Endothelial cell of umbilical vein (primary cell): ENCODE measurements around the gene USP2. TPM values are rescaled to one million over a fixed set of nuclear protein-coding genes. Genes with fewer than 3 reads are reported as not detected.

Source experiments
- BruUV-seq: library from RNA; stranded (reverse); fragments of 400-500 nt; replicated peaks from 2 replicates; lab custom pipeline; 2021; lab: Mats Ljungman, UMichigan
- CTCF ChIA-PET: fragments of 300-600, 350-600 bp; sonication (Branson Sonifier 250); formaldehyde crosslinking; loops from one replicate; lab custom pipeline; 2021; ENCODE audit warnings: antibody characterized with exemption, inconsistent platforms; lab: Charles Lee
- POLR2A ChIA-PET: fragments of 300-600, 350-600 bp; sonication (Branson Sonifier 250); formaldehyde crosslinking; loops from one replicate; lab custom pipeline; 2021; ENCODE audit warnings: antibody characterized with exemption, inconsistent platforms; lab: Charles Lee
- DNase-seq: peaks from one replicate; pipeline ENCODE4 v3.0.0-alpha.2; 2011; ENCODE audit warnings: low read depth, low spot score
- FAIRE-seq: peaks from 2 replicates; lab custom pipeline; 2011; peaks lifted over from hg19 to GRCh38; lab: Jason Lieb, UNC
- H2AFZ ChIP-seq: 2 replicates; pipeline ENCODE4 v1.6.0; 2012; ENCODE audit warnings: low read depth, low read length, control low read depth, inconsistent platforms
- H3K27ac ChIP-seq: 2 replicates; pipeline ENCODE4 v1.5.1; 2011; ENCODE audit warnings: low read depth, mild to moderate bottlenecking, control low read depth, low read length, moderate library complexity; ENCODE audit not compliant: insufficient read depth
- H3K27me3 ChIP-seq, 2 experiments: 2 replicates each; pipeline versions ENCODE4 v1.6.0 to v1.6.1; 2011; ENCODE audit warnings: low read length in 2 of 2, mixed read lengths in 1 of 2; ENCODE audit not compliant: control insufficient read depth in 2 of 2, insufficient read depth in 2 of 2
- H3K36me3 ChIP-seq, 2 experiments: 2 replicates in 1 of 2; 3 replicates in 1 of 2; pipeline ENCODE4 v1.5.1; 2011; ENCODE audit warnings: low read length in 2 of 2, mild to moderate bottlenecking in 1 of 2, moderate library complexity in 1 of 2; ENCODE audit not compliant: control insufficient read depth in 2 of 2, insufficient read depth in 2 of 2; ENCODE audit errors: extremely low read depth in 1 of 2
- H3K4me1 ChIP-seq: 3 replicates; pipeline ENCODE4 v1.5.1; 2011; ENCODE audit warnings: mild to moderate bottlenecking, low read length; ENCODE audit not compliant: control insufficient read depth, insufficient read depth; ENCODE audit errors: extremely low read depth
- H3K4me2 ChIP-seq: 2 replicates; pipeline ENCODE4 v1.6.1; 2011; ENCODE audit warnings: low read length, control low read depth, mixed read lengths; ENCODE audit not compliant: insufficient read depth
- H3K4me3 ChIP-seq, 3 experiments: fragments of 200-600 bp in 1 of 3; sonication (generic), shearing (Covaris generic) in 1 of 3; replicated peaks in 1 of 3; 2 replicates each; pipeline ENCODE4 v1.5.1; 2011 to 2016; ENCODE audit warnings: control low read depth in 3 of 3, low read length in 3 of 3, mild to moderate bottlenecking in 2 of 3, inconsistent platforms in 1 of 3, low read depth in 1 of 3, moderate library complexity in 1 of 3; ENCODE audit not compliant: insufficient read depth in 1 of 3
- H3K79me2 ChIP-seq: 2 replicates; pipeline ENCODE4 v1.6.0; 2012; ENCODE audit warnings: low read length, inconsistent platforms; ENCODE audit not compliant: control insufficient read depth, insufficient read depth
- H3K9ac ChIP-seq: replicated peaks from 2 replicates; pipeline ENCODE3; 2011; ENCODE audit warnings: low read length, control low read depth; ENCODE audit not compliant: insufficient read depth; ENCODE audit errors: extremely low read depth
- H3K9me1 ChIP-seq: replicated peaks from 3 replicates; pipeline ENCODE4 v1.6.0; 2011; ENCODE audit warnings: mild to moderate bottlenecking, low read length; ENCODE audit not compliant: control insufficient read depth, insufficient read depth; ENCODE audit errors: extremely low read depth
- H3K9me3 ChIP-seq: replicated peaks from 2 replicates; pipeline ENCODE4 v1.5.1; 2012; ENCODE audit warnings: low read length, inconsistent platforms; ENCODE audit not compliant: control insufficient read depth, insufficient read depth
- H4K20me1 ChIP-seq: replicated peaks from 2 replicates; pipeline ENCODE3; 2011; ENCODE audit warnings: mild to moderate bottlenecking, low read length; ENCODE audit not compliant: control insufficient read depth, insufficient read depth; ENCODE audit errors: extremely low read depth
- CTCF ChIP-seq, 2 donors: IDR thresholded peaks; 1 replicate in 1 of 2; 2 replicates in 1 of 2; pipeline ENCODE4 v1.5.1; 2011; ENCODE audit warnings: low read length in 2 of 2, mild to moderate bottlenecking in 2 of 2, moderate library complexity in 2 of 2, control low read depth in 1 of 2, inconsistent platforms in 1 of 2, low read depth in 1 of 2; ENCODE audit not compliant: insufficient read depth in 1 of 2; ENCODE audit errors: extremely low read depth in 1 of 2
- EZH2 ChIP-seq: IDR thresholded peaks from 2 replicates; pipeline ENCODE4 v1.6.1; 2012; ENCODE audit warnings: borderline replicate concordance, low read depth, mild to moderate bottlenecking, moderate library complexity, low read length, inconsistent platforms; ENCODE audit not compliant: severe bottlenecking
- FOS ChIP-seq: IDR thresholded peaks from 2 replicates; pipeline ENCODE4 v1.6.1; 2011; ENCODE audit warnings: mild to moderate bottlenecking, low read length, moderate library complexity, borderline replicate concordance; ENCODE audit not compliant: insufficient read depth
- GATA2 ChIP-seq: IDR thresholded peaks from 2 replicates; pipeline ENCODE4 v1.7.0; 2011; ENCODE audit warnings: low read depth, mild to moderate bottlenecking, moderate library complexity, mixed read lengths, low read length; ENCODE audit not compliant: insufficient read length, insufficient read depth
- JUN ChIP-seq: IDR thresholded peaks from 2 replicates; pipeline ENCODE4 v1.6.1; 2011; ENCODE audit warnings: borderline replicate concordance, low read depth; ENCODE audit not compliant: insufficient read length, insufficient read depth
- MAX ChIP-seq: IDR thresholded peaks from 2 replicates; pipeline ENCODE4 v1.6.1; 2011; ENCODE audit not compliant: insufficient read depth, insufficient read length
- MYC ChIP-seq: IDR thresholded peaks from one replicate; pipeline ENCODE4 v1.6.1; 2011; ENCODE audit warnings: mild to moderate bottlenecking, low read depth, low read length
- POLR2A ChIP-seq: IDR thresholded peaks from 2 replicates; pipeline ENCODE4 v1.6.1; 2012; ENCODE audit warnings: low read depth, mild to moderate bottlenecking, control low read depth, low read length
- POLR2AphosphoS5 ChIP-seq: IDR thresholded peaks from 2 replicates; pipeline ENCODE4 v1.6.1; 2012; ENCODE audit warnings: low read depth, mild to moderate bottlenecking, control low read depth, low read length, moderate library complexity; ENCODE audit not compliant: insufficient read depth
- dilution Hi-C: fragments of 300-500 bp; cut with MboI; formaldehyde crosslinking; loops from one replicate; pipeline ENCODE4 v1.15.0; 2019; ENCODE audit warnings: low sequenced_read_pairs; ENCODE audit not compliant: extremely low pct_ligation_motif_present
- intact Hi-C: fragments of 100-400 bp; cut with micrococcal nuclease; formaldehyde crosslinking; loops from one replicate; pipeline ENCODE4 v1.10.0; 2022
- polyA plus RNA-seq, 4 experiments: library from polyadenylated mRNA; depleted of rRNA in 3 of 4; stranded (reverse) in 3 of 4; unstranded in 1 of 4; fragments of >200 nt; gene quantifications; 2 replicates each; pipeline versions ENCODE4 v1.2.1 to v1.2.3, GENCODE V29; 2011 to 2012; ENCODE audit warnings: missing spikeins in 1 of 4
- total RNA-seq: library from RNA; stranded (reverse); gene quantifications from 2 replicates; pipeline ENCODE4 v1.2.3, GENCODE V29; 2021

The USP2 gene
- total and polyA plus RNA-seq, 2 donors (not counting 3 experiments of a cell fraction or from before 2014, with no cell fraction given): 0.21 to 1.2 TPM

GRCh38 chr11:119377112-119377901, 4.2 kb downstream of the USP2 start:
- H4K20me1 ChIP-seq: no peaks in the 10 kb centered on the region
- H3K4me2 ChIP-seq: no peak overlapping the region
- peaks cover 10% of the 10 kb centered on the region for H3K4me1 ChIP-seq
- no peaks in the 10 kb centered on the region for H3K9me3 ChIP-seq
- TF ChIP-seq CTCF (IDR thresholded peaks at IDR 0.05; ENCODE audit: extremely low read depth in 1 of 2, insufficient read depth in 1 of 2, low read depth in 1 of 2, low read length in 2 of 2) (no peak), JUN (no peak), MAX (no peak), MYC (no peak), POLR2AphosphoS5 (no peak), FOS (no peak), GATA2 (no peak), EZH2 (no peak), POLR2A (no peak)
- FAIRE-seq (no peak), DNase-seq (no peak)
- H3K79me2 ChIP-seq: no peaks in the 10 kb centered on the region
- ChIA-PET CTCF (interaction anchor here (0.8 to 11.7 kb wide), 4 partner anchors 9 to 731 kb away, joined by 3 to 154 read pairs (median 70); partner anchors contain the start of gene C1QTNF5), POLR2A (no interaction called here)
- H3K36me3 ChIP-seq: no peaks in the 10 kb centered on the region
- no peaks in the 10 kb centered on the region for H3K9me1 ChIP-seq
- peaks cover 0 to 7% of the 10 kb centered on the region in 2 experiments for H3K27me3 ChIP-seq
- H2AFZ ChIP-seq: no peak overlapping the region
- dilution Hi-C loops (no loop called here), intact Hi-C loops (no loop called here)
- BruUV-seq: no TSS peak
- H3K27ac ChIP-seq: no peak overlapping the region
- no peak overlapping the region for H3K9ac ChIP-seq
- no peak overlapping the region for H3K4me3 ChIP-seq
